ENCODE results near the gene ZC3H6.

GRCh38 chr2:112254466-112255240, 20.7 kb upstream of the ZC3H6 start, which contains the start of gene ZC3H8:
- TF ChIP-seq CTCF (IDR thresholded peaks at IDR 0.05; ENCODE audit: low read length): peak; percentile 20
- TF ChIP-seq EZH2phosphoT487 (IDR thresholded peaks at IDR 0.05; ENCODE audit: low read length): no peak
